GM15510 (cell line): ENCODE data around the gene USF2.

ENCODE experiments used
- POLR2A ChIP-seq: IDR thresholded peaks from 3 replicates; pipeline ENCODE4 v1.6.1; 2011; ENCODE audit warnings: borderline replicate concordance; ENCODE audit not compliant: insufficient read length; ENCODE audit errors: extremely low read depth

USF2 gene

DNA sequence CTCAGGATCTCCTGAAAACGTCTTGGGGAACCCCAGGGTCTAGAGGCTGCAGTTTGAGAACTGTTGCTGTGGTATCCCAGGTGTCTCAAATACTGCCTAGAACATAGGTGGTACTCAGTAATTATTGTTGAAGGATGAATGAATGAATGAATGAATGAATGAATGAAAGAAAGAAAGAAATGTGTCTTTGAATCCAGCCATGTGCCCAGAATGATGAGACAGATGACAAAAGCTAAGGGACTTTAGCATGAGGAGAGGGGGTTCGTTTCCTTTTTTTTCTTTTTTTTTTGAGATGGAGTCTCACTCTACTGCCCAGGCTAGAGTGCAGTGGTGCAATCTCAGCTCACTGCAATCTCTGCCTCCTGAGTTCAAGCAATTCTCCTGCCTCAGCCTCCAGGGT, 12.2 kb upstream of the USF2 start:
- TF ChIP-seq POLR2A = no peak

DNA sequence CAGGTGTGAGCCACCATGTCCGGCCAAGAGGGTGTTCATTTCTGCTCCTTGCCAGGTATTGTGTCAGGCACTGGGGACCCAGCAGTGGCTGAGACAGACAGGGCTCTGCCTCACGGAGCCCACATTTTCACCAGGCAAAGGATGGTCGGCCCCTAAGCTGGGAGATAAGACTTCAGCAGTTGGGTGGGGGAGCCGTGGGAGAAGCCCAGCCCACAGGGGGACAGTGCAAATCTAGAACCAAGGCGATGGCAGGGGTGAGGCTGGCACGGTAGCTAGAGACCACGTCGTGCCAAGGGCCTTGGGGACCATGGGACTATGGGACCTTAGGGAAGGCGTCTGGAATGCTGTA, 11.7 kb upstream of the USF2 start:
- TF ChIP-seq POLR2A = no peak

DNA sequence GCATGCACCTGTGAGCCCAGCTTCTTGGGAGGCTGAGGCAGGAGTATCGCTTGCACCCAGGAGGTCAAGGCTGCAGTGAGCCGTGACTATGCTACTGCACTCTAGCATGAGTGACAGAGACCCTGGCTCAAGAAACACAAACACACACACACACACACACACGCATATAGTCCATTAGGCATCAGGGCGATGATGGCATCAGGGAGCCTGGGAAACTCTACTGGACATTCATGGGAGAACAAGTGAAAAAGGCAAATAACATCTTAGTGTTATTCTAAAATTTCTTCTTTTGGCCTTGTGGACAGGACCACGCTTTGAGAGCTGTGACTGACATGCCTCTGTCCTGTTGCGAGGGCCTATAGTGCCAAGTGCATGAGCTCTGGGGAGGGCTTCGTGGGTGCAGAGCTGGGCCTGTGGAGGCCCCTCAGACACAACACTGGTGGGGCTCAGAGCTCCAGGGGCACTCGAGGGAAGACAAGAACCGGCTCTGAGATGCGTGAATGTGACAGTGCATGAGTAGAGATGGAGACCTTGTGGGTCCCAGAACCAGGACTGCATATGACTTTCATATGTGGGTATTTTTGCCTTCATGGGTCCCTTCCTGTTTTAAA, 8.0 kb upstream of the USF2 start:
- TF ChIP-seq POLR2A = no peak

DNA sequence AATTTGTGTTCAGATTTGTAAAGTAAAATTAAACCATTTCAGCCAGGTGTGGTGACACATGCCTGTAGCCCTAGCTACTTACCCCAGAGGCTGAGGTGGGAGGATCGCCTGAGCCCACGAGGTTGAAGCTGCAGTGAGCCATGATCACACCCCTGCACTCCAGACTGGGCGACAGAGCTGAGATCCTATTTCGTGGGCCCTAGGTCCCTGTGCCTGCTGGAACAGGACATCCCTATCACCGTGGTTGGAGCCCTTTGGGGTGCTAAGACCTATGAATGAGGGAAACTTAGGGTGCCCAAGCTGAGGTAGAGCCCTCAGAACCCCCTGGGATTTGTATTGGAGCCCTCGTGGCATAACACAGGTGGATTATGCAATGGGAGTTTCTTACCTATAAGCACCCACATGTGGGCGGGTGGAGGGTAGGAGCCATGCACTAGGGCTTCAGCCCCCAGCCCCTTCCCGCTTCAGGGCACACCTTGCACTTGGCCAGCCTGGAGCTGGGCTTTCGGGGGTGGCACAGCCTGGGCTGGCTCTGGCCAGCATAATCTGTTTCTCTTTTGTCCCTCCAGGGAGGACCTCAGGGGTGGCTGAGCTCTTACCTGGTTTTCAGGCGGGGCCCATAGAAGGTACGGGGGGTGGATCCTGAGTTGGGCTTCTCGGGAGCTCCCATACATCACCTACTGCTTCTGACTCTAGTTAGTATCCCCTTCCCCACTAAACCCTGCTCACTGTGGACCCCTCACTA, 7.2 kb upstream of the USF2 start:
- TF ChIP-seq POLR2A = peak; percentile 6

DNA sequence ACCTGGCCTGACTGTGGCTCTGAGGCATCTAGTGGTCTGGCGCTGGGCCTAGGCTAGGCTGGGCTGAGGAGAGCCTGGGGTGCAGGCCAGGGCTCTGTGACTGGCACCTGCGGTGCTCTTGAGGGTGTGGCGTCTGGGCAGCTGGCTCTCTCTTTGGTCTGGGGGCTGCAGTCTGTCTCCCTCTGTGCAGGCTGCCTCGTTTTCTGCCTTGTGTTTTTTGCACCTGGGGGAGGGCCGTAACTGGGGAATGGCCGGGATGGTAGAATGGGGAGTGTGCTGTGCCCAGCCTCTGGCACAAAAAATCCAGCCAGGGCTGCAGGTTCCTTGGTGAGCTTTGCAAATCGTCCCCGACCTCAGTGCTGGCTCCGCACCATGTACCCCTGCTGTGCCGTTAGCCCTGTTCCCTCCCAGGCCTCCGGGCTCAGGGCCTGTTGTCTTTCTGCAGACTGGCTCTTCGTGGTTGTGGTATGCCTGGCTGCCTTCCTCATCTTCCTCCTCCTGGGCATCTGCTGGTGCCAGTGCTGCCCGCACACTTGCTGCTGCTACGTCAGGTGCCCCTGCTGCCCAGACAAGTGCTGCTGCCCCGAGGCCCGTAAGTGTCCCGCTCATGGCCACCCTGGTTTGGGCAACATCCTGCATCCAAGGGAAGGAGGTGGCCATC, 6.5 kb upstream of the USF2 start:
- no peak for TF ChIP-seq POLR2A

DNA sequence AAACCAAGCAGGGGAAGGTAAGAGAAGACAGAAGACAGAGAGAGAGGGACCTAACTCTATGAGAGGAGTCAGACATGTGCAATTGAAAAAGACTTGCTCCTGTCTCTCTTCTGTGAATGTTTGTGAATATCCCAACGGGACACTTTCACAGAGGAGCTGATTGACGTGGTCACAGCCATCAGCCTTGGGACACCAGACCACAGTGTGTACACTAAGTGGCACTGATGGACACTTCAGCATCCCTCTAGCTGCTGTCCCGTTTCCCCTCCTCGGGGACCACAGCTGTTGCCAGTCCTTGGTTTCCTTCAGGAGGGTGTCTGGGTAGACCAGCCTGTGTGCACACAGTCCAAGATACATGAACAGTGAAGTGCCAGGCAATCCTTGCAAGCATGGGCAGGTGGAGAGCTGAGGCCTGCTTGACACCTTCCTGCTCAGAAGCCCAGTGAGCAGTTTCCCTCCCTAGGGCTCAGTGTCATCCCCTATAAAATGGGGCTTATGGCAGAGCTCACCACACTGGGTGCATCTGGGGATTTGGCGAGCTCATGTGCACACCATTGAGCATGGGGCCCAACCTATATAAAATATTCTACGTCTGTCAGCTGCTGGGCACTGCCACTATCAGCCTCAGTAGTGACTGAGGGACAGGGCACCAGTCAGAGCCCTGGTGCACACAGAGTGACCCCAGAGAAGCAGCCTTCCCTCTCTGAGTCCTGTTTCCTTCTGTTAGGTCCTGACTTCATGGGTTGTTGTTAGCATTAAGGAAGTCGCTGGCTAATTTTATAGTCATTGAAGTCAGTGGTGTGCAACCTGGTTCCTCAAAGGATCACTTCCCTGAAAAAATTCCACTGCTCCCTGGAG, 4.3 kb upstream of the USF2 start:
- TF ChIP-seq POLR2A = peak; percentile 6

DNA sequence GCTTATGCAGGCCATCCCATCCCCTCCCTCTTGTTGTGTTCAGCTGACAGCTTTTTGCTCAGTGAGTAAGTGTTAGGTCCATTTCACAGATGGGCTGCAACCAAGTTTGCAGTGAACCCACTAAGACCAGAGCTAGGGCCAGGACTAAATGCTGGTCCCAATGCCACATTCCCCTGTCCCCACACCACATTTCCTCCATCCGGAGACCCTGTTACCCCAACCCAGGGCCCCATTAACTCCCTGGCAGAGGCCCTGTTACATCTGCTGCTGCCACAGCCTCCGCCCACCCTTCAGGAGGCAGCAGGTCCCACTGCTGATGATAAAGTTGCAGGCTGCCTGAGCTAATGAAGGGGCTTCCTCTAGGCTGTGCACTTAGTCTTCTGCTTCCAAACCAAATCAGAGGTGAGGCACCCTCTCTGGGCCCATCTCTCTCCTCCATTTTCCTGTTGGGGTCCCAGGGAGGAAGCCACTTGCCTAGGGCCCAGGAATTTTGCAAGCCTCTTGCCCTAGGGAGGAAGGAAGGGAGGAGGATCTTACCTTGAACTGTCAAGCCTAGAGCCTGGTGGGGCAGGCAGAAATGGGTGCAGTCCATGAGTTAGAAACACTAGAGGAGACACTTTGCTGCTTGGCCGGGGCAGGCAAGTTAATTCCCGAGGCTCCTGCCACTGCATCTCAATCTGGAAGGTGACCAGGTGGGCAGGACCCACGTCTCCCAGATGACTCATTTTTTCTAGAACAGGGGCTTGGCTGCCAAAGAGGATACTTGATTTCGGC, 3.4 kb upstream of the USF2 start:
- TF ChIP-seq POLR2A = no peak

DNA sequence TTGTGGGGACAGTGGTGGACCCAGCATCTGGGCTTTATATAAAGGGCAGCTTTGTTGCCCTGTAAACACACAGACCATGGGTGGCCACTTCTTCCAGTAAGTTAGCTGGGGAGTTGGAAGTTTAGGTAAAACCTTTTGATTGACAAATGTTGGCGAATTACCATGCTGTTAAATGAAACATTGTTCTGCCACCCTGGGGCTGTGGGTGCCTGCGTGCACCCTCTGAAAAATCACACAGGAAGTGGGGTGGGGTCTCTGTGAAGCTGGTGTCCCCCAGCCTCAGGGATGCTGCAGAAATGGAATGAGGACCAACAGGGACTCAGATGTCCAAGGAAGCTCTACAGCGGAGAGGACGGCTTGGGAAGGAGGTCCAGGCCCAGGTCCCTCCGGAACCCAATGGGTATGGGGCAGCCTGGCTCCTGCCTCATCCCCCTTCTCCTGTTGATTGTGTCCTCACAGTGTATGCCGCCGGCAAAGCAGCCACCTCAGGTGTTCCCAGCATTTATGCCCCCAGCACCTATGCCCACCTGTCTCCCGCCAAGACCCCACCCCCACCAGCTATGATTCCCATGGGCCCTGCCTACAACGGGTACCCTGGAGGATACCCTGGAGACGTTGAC, 2.8 kb upstream of the USF2 start:
- no peak for TF ChIP-seq POLR2A

DNA sequence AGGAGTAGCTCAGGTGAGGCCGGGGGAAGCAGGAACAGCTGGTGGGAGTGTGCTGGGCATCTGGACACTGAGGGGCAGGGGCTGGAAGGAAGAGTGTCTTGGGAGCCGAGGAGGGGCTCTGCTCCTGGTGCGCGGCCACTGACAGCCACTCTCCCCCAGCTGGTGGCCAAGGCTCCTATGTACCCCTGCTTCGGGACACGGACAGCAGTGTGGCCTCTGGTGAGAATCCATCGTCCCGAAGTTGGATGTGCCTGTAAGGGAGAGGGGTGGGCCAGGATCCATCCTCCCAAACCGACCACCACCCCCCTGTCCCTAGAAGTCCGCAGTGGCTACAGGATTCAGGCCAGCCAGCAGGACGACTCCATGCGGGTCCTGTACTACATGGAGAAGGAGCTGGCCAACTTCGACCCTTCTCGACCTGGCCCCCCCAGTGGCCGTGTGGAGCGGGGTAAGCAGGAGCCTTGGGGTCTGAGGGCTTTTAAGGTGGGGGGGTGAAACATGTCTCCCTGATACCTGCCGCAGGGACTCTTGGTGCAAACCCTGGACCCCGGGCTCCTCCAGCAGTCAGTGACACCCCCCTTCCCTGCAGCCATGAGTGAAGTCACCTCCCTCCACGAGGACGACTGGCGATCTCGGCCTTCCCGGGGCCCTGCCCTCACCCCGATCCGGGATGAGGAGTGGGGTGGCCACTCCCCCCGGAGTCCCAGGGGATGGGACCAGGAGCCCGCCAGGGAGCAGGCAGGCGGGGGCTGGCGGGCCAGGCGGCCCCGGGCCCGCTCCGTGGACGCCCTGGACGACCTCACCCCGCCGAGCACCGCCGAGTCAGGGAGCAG, 2.0 kb upstream of the USF2 start:
- no peak for TF ChIP-seq POLR2A

DNA sequence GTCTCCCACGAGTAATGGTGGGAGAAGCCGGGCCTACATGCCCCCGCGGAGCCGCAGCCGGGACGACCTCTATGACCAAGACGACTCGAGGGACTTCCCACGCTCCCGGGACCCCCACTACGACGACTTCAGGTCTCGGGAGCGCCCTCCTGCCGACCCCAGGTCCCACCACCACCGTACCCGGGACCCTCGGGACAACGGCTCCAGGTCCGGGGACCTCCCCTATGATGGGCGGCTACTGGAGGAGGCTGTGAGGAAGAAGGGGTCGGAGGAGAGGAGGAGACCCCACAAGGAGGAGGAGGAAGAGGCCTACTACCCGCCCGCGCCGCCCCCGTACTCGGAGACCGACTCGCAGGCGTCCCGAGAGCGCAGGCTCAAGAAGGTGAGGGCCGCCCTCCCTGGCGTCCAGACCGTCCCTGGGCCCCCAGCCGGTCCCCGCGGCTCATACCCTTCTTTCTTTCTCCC, 1.4 kb upstream of the USF2 start:
- TF ChIP-seq POLR2A = no peak

DNA sequence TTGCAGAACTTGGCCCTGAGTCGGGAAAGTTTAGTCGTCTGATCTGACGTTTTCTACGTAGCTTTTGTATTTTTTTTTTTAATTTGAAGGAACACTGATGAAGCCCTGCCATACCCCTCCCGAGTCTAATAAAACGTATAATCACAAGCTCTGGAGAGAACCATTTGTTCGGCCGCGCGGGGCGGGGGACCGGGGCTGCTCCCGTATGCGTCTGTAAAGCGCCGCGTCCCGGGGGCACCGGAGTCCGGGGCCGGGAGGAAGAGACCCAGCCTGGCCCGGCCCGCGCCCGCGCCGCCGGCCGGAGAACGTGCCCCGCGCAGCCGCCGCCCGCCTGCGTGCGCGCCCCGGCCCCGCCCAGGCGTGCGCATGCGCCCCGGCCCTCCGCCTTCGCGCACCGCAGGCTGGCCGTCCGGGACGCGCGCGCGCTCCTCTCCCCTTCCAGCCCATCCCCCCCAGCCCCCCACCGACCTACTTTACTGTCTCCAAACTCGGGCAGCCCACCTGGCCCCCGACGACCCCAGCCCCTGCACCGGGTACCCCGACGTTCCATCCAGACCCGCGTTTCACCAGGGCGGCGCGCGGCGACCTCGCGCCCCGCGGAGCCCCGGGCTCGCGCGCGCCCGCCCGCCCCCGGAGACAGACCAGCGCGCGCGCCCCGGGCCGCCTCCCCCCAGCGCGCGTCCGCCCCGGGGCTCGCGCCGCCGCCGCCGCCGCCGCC, 785 bp upstream of the USF2 start:
- TF ChIP-seq POLR2A = peak; percentile 89

DNA sequence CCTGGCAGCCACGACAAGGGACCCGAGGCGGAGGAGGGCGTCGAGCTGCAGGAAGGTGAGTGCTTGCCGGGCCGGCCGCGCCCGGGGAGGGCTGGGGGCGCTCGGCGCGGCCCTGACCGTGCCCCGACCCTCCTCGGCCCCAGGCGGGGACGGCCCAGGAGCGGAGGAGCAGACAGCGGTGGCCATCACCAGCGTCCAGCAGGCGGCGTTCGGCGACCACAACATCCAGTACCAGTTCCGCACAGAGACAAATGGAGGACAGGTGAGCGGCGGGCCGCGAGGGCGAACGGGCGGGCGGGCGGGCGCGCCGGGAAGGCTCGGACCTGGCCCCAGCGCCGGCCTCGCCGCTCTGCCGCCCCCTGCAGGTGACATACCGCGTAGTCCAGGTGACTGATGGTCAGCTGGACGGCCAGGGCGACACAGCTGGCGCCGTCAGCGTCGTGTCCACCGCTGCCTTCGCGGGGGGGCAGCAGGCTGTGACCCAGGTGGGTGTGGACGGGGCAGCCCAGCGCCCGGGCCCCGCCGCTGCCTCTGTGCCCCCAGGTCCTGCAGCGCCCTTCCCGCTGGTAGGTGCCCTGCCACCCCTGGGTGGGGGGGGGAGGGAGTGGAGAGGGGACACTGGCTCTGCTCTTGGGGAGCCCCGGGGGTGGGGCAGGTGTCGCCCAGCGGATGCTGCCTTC, 816 bp downstream of the USF2 start:
- TF ChIP-seq POLR2A = no peak
